Measurements from ENCODE around the gene CRYL1. TPM values are rescaled to one million over a fixed set of nuclear protein-coding genes. Genes with fewer than 3 reads are reported as not detected.

CRYL1 gene
- total and polyA plus RNA-seq, 9 of the 15 experiments (the other 6 are each of a cell fraction or from before 2014, with no cell fraction given), result 1.0 to 6.9 (median 2.4) TPM

GRCh38 chr13:20404488-20405222 is 121.0 kb downstream of the CRYL1 start:
- FAIRE-seq, result no peak

GRCh38 chr13:20403826-20404225 is 121.8 kb downstream of the CRYL1 start:
- H3K27ac ChIP-seq (ENCODE audit: extremely low read depth, low read depth, low read length), result no peak overlapping the region
- ATAC-seq (no peak), DNase-seq (ENCODE audit: extremely low read depth in 1 of 4, low spot score in 3 of 4) (no peak), FAIRE-seq (no peak)
- WGBS (ENCODE audit: insufficient coverage, low coverage, missing lambda C conversion rate), result 5% methylated on average over 10 of the region's 10 CpGs
- H3K4me3 ChIP-seq, result no peak overlapping the region
- no peaks in the 10 kb centered on the region for H3K36me3 ChIP-seq (ENCODE audit: control insufficient read depth, insufficient read depth, low read length)
- no peak overlapping the region for H3K9ac ChIP-seq (ENCODE audit: insufficient read depth in 1 of 2, low read depth in 2 of 2, low read length in 2 of 2)
- ChIA-PET CTCF (ENCODE audit: low intra/inter-chr PET ratio) (no interaction called here), POLR2A (interaction anchor here (0.7 kb wide), 1 partner anchor 8 kb away, joined by 4 read pairs; no protein-coding TSS in a partner anchor)
- H2AFZ ChIP-seq (ENCODE audit: low read depth, low read length), result no peak overlapping the region
- in situ Hi-C loops (cut with MboI) (no loop called here), intact Hi-C loops (cut with micrococcal nuclease) (no loop called here)
- H3K4me1 ChIP-seq (replicated peaks in 1 of 2; ENCODE audit: control insufficient read depth in 2 of 2, insufficient read depth in 2 of 2, low read length in 2 of 2), result peaks cover 0 to 5% of the 10 kb centered on the region in 2 experiments; a peak in 2 of 5 replicates
- no peaks in the 10 kb centered on the region for H3K9me3 ChIP-seq (replicated peaks; ENCODE audit: control insufficient read depth, insufficient read depth, low read depth, low read length)
- no peak overlapping the region for H3K4me2 ChIP-seq (ENCODE audit: insufficient read depth, low read length)
- BruUV-seq (replicated peaks), result no TSS peak
- no peaks in the 10 kb centered on the region for H3K79me2 ChIP-seq (ENCODE audit: control insufficient read depth, insufficient read depth, low read length)
- no peaks in the 10 kb centered on the region for H3K9me1 ChIP-seq (ENCODE audit: control insufficient read depth, insufficient read depth, low read length)
- peaks cover 0 to 17% of the 10 kb centered on the region in 2 experiments; a peak in 3 of 5 replicates for H3K27me3 ChIP-seq (ENCODE audit: control insufficient read depth in 2 of 2, insufficient read depth in 2 of 2, low read length in 2 of 2)
- no peaks in the 10 kb centered on the region for H4K20me1 ChIP-seq (replicated peaks; ENCODE audit: control insufficient read depth, insufficient read depth, low read length)
- TF ChIP-seq PCBP2 (IDR thresholded peaks at IDR 0.05; ENCODE audit: low read depth, low read length, poor library complexity, severe bottlenecking), result no peak
- no peak for TF ChIP-seq CUX1 (CRISPR knock-in tag; IDR thresholded peaks at IDR 0.05)
- no peak for TF ChIP-seq NR2C1 (IDR thresholded peaks at IDR 0.05)
- no peak for TF ChIP-seq NR2C1 (tag; IDR thresholded peaks at IDR 0.05)
- no peak for TF ChIP-seq TFAP4 (CRISPR knock-in tag; IDR thresholded peaks at IDR 0.05; ENCODE audit: borderline replicate concordance)

More at GRCh38 chr13:20404488-20405222, 121.0 kb downstream of the CRYL1 start:
- BruUV-seq (replicated peaks), result no TSS peak
- Histone ChIP-seq H3K36me3 (ENCODE audit: control insufficient read depth, insufficient read depth, low read length) (no peaks in the 10 kb centered on the region), H4K20me1 (replicated peaks; ENCODE audit: control insufficient read depth, insufficient read depth, low read length) (no peaks in the 10 kb centered on the region), H3K4me3 (no peak overlapping the region), H3K9ac (ENCODE audit: insufficient read depth in 1 of 2, low read depth in 2 of 2, low read length in 2 of 2) (no peak overlapping the region), H3K4me1 (replicated peaks in 1 of 2; ENCODE audit: control insufficient read depth in 2 of 2, insufficient read depth in 2 of 2, low read length in 2 of 2) (peaks cover 0 to 5% of the 10 kb centered on the region in 2 experiments; a peak in 2 of 5 replicates), H3K9me1 (ENCODE audit: control insufficient read depth, insufficient read depth, low read length) (no peaks in the 10 kb centered on the region), H2AFZ (ENCODE audit: low read depth, low read length) (no peak overlapping the region), H3K27me3 (ENCODE audit: control insufficient read depth in 2 of 2, insufficient read depth in 2 of 2, low read length in 2 of 2) (peaks cover 0 to 17% of the 10 kb centered on the region in 2 experiments; a peak in 3 of 5 replicates), H3K9me3 (replicated peaks; ENCODE audit: control insufficient read depth, insufficient read depth, low read depth, low read length) (no peaks in the 10 kb centered on the region), H3K4me2 (ENCODE audit: insufficient read depth, low read length) (no peak overlapping the region), H3K27ac (ENCODE audit: extremely low read depth, low read depth, low read length) (no peak overlapping the region), H3K79me2 (ENCODE audit: control insufficient read depth, insufficient read depth, low read length) (no peaks in the 10 kb centered on the region)
- POLR2A ChIA-PET, result interaction anchor here (0.9 kb wide), 1 partner anchor 21 kb away, joined by 3 read pairs; no protein-coding TSS in a partner anchor
- ATAC-seq (no peak), DNase-seq (ENCODE audit: extremely low read depth in 1 of 4, low spot score in 3 of 4) (no peak)
- WGBS (ENCODE audit: insufficient coverage, low coverage, missing lambda C conversion rate), result 15% methylated on average over 8 of the region's 13 CpGs
- in situ Hi-C loops (cut with MboI) (no loop called here), intact Hi-C loops (cut with micrococcal nuclease) (no loop called here)
- CTCF ChIA-PET (ENCODE audit: low intra/inter-chr PET ratio), result no interaction called here
- TF ChIP-seq GTF2B (IDR thresholded peaks at IDR 0.05; ENCODE audit: extremely low read depth, insufficient read length), result no peak

All from K562 (cell line).